HepG2 (cell line): Measurements from ENCODE around the gene RNF222. TPM values are rescaled to one million over a fixed set of nuclear protein-coding genes. Genes with fewer than 3 reads are reported as not detected.

Experiments
- ARNT2 ChIP-seq: sonication (generic); formaldehyde crosslinking; IDR thresholded peaks from 2 replicates; pipeline ENCODE4 v1.8.0; 2022; ENCODE audit warnings: mild to moderate bottlenecking, low read depth, missing genetic modification reagents, moderate library complexity
- HDAC1 ChIP-seq: sonication (generic); formaldehyde crosslinking; IDR thresholded peaks from 2 replicates; pipeline ENCODE4 v1.5.1; 2020; ENCODE audit warnings: mild to moderate bottlenecking, missing genetic modification reagents
- HMG20B ChIP-seq: conservative IDR thresholded peaks from 2 replicates; pipeline ENCODE4 v1.6.1; 2016; ENCODE audit warnings: missing genetic modification reagents, missing compliant biosample characterization
- HNRNPUL1 ChIP-seq: fragments of 200-400 bp; formaldehyde crosslinking; IDR thresholded peaks from 2 replicates; pipeline ENCODE4 v1.6.1; 2017; ENCODE audit warnings: low read depth, mild to moderate bottlenecking, low read length, moderate library complexity
- NRL ChIP-seq: sonication (generic); formaldehyde crosslinking; IDR thresholded peaks from 2 replicates; pipeline ENCODE4 v1.5.0; 2020; ENCODE audit warnings: missing genetic modification reagents, mild to moderate bottlenecking, moderate library complexity, borderline replicate concordance
- RCOR2 ChIP-seq: IDR thresholded peaks from 2 replicates; pipeline ENCODE4 v1.6.1; 2016; ENCODE audit warnings: missing biosample characterization, missing genetic modification reagents
- TOPORS ChIP-seq: sonication (generic); formaldehyde crosslinking; IDR thresholded peaks from 2 replicates; pipeline ENCODE4 v1.8.0; 2023; ENCODE audit warnings: mild to moderate bottlenecking, missing genetic modification reagents
- ZNF670 ChIP-seq: sonication (generic); formaldehyde crosslinking; IDR thresholded peaks from 2 replicates; pipeline ENCODE4 v1.8.0; 2022; ENCODE audit warnings: mild to moderate bottlenecking, missing genetic modification reagents, borderline replicate concordance
- polyA plus RNA-seq, 8 experiments: library from polyadenylated mRNA; depleted of rRNA in 3 of 8; stranded (reverse) in 7 of 8; unstranded in 1 of 8; fragments of >200 nt; fragmentation: Illumina TruSeq in 4 of 8; extraction: Trizol in 4 of 8; gene quantifications; 2 replicates each; pipeline versions ENCODE4 v1.2.1 to v1.2.3, GENCODE V29; 2011 to 2016; ENCODE audit warnings: low read depth in 4 of 8, missing spikeins in 1 of 8, mixed read lengths in 1 of 8; ENCODE audit not compliant: insufficient read depth in 1 of 8
- total RNA-seq, 5 experiments: library from RNA; depleted of rRNA; stranded (reverse); fragments of >200 nt; fragmentation: Illumina TruSeq; extraction: Trizol; gene quantifications; 2 replicates each; pipeline ENCODE4 v1.2.3, GENCODE V29; 2016; ENCODE audit warnings: low read depth in 1 of 5
- TF ChIP-seq, protein P1 (sequence below): sonication (generic); formaldehyde crosslinking; IDR thresholded peaks from 2 replicates; pipeline ENCODE4 v1.8.0; 2022; ENCODE audit warnings: mild to moderate bottlenecking, missing genetic modification reagents; ENCODE audit not compliant: insufficient replicate concordance
- TF ChIP-seq, protein P2 (sequence below): sonication (generic); formaldehyde crosslinking; IDR thresholded peaks from 2 replicates; pipeline ENCODE4 v1.4.0; 2020; ENCODE audit warnings: missing genetic modification reagents, borderline replicate concordance
- TF ChIP-seq, protein P3 (sequence below): sonication (generic); formaldehyde crosslinking; IDR thresholded peaks from 2 replicates; pipeline ENCODE4 v1.8.0; 2023; ENCODE audit warnings: mild to moderate bottlenecking, missing genetic modification reagents
- TF ChIP-seq, protein P4 (sequence below): sonication (generic); formaldehyde crosslinking; IDR thresholded peaks from 2 replicates; pipeline ENCODE4 v1.4.0; 2020; ENCODE audit warnings: missing genetic modification reagents, borderline replicate concordance
- TF ChIP-seq, protein P5 (sequence below): fragments of 450-650 bp; IDR thresholded peaks from 2 replicates; pipeline ENCODE4 v1.6.1; 2016
- TF ChIP-seq, protein P6 (sequence below): sonication (generic); formaldehyde crosslinking; conservative IDR thresholded peaks from 2 replicates; pipeline ENCODE4 v1.8.0; 2022; ENCODE audit warnings: mild to moderate bottlenecking, moderate library complexity, missing genetic modification reagents

The RNF222 gene
- total and polyA plus RNA-seq, 2 of the 13 experiments (the other 11 are each of a cell fraction or from before 2014, with no cell fraction given), result not detected

DNA sequence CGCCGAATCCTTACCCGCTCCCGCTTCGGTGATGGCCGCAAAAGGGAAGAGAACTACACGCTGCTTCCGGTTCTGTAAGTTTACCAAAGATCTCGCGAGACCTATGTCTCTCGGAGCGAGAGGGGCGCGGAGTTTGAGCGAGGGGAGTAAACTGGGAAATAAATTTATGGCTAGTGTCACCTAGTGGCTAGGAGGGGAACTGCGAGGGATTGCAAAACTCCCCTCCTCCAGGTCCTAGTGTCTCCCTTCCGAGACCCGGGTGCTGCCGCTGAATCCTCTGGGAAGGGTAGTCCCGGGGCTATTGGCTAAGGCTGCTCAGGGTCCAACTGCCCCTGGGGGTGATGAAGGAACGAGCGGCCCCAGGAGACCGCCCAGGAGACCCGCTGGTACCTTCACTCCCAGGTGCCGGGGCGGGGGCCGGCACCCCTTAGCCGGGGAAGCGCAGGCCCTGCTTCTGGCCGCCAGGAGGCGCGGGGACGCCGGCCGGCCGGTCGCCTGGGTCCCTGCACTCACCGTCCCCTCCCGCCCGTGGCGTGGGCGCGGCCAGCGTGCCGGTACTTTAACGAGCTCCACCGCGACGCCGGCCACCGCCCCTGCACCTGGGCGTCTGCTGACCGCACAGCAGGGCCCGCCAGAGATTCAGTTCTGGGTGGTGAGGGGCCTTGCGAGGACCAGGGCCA, 14.3 kb downstream of the RNF222 start, which contains the start of gene RPL26 (continued):
- TF ChIP-seq, protein P1, sequence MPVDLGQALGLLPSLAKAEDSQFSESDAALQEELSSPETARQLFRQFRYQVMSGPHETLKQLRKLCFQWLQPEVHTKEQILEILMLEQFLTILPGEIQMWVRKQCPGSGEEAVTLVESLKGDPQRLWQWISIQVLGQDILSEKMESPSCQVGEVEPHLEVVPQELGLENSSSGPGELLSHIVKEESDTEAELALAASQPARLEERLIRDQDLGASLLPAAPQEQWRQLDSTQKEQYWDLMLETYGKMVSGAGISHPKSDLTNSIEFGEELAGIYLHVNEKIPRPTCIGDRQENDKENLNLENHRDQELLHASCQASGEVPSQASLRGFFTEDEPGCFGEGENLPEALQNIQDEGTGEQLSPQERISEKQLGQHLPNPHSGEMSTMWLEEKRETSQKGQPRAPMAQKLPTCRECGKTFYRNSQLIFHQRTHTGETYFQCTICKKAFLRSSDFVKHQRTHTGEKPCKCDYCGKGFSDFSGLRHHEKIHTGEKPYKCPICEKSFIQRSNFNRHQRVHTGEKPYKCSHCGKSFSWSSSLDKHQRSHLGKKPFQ (CRISPR knock-in tag), result no peak
- TF ChIP-seq, protein P2, sequence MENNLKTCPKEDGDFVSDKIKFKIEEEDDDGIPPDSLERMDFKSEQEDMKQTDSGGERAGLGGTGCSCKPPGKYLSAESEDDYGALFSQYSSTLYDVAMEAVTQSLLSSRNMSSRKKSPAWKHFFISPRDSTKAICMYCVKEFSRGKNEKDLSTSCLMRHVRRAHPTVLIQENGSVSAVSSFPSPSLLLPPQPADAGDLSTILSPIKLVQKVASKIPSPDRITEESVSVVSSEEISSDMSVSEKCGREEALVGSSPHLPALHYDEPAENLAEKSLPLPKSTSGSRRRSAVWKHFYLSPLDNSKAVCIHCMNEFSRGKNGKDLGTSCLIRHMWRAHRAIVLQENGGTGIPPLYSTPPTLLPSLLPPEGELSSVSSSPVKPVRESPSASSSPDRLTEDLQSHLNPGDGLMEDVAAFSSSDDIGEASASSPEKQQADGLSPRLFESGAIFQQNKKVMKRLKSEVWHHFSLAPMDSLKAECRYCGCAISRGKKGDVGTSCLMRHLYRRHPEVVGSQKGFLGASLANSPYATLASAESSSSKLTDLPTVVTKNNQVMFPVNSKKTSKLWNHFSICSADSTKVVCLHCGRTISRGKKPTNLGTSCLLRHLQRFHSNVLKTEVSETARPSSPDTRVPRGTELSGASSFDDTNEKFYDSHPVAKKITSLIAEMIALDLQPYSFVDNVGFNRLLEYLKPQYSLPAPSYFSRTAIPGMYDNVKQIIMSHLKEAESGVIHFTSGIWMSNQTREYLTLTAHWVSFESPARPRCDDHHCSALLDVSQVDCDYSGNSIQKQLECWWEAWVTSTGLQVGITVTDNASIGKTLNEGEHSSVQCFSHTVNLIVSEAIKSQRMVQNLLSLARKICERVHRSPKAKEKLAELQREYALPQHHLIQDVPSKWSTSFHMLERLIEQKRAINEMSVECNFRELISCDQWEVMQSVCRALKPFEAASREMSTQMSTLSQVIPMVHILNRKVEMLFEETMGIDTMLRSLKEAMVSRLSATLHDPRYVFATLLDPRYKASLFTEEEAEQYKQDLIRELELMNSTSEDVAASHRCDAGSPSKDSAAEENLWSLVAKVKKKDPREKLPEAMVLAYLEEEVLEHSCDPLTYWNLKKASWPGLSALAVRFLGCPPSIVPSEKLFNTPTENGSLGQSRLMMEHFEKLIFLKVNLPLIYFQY (CRISPR knock-in tag), result peak; percentile 14
- TF ChIP-seq TOPORS (CRISPR knock-in tag), result peak; percentile 55
- 0 out of 2 replicates have a peak, but pooled peaks have one; percentile 43 for TF ChIP-seq HMG20B
- peak; percentile 93; the same call in 1 of the 2 replicates for TF ChIP-seq ARNT2
- TF ChIP-seq, protein P3, sequence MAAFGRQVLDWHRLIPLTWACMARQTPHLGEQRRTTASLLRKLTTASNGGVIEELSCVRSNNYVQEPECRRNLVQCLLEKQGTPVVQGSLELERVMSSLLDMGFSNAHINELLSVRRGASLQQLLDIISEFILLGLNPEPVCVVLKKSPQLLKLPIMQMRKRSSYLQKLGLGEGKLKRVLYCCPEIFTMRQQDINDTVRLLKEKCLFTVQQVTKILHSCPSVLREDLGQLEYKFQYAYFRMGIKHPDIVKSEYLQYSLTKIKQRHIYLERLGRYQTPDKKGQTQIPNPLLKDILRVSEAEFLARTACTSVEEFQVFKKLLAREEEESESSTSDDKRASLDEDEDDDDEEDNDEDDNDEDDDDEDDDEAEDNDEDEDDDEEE (CRISPR knock-in tag), result no peak; the same call in 1 of the 2 replicates
- no peak for TF ChIP-seq HNRNPUL1
- TF ChIP-seq, protein P4, sequence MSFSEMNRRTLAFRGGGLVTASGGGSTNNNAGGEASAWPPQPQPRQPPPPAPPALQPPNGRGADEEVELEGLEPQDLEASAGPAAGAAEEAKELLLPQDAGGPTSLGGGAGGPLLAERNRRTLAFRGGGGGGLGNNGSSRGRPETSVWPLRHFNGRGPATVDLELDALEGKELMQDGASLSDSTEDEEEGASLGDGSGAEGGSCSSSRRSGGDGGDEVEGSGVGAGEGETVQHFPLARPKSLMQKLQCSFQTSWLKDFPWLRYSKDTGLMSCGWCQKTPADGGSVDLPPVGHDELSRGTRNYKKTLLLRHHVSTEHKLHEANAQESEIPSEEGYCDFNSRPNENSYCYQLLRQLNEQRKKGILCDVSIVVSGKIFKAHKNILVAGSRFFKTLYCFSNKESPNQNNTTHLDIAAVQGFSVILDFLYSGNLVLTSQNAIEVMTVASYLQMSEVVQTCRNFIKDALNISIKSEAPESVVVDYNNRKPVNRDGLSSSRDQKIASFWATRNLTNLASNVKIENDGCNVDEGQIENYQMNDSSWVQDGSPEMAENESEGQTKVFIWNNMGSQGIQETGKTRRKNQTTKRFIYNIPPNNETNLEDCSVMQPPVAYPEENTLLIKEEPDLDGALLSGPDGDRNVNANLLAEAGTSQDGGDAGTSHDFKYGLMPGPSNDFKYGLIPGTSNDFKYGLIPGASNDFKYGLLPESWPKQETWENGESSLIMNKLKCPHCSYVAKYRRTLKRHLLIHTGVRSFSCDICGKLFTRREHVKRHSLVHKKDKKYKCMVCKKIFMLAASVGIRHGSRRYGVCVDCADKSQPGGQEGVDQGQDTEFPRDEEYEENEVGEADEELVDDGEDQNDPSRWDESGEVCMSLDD, result peak; percentile 63; the same call in 1 of the 2 replicates
- TF ChIP-seq ZNF670 (CRISPR knock-in tag), result peak; percentile 82; the same call in 1 of the 2 replicates
- TF ChIP-seq, protein P5, sequence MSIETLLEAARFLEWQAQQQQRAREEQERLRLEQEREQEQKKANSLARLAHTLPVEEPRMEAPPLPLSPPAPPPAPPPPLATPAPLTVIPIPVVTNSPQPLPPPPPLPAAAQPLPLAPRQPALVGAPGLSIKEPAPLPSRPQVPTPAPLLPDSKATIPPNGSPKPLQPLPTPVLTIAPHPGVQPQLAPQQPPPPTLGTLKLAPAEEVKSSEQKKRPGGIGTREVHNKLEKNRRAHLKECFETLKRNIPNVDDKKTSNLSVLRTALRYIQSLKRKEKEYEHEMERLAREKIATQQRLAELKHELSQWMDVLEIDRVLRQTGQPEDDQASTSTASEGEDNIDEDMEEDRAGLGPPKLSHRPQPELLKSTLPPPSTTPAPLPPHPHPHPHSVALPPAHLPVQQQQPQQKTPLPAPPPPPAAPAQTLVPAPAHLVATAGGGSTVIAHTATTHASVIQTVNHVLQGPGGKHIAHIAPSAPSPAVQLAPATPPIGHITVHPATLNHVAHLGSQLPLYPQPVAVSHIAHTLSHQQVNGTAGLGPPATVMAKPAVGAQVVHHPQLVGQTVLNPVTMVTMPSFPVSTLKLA, result peak; percentile 48
- TF ChIP-seq, protein P6, sequence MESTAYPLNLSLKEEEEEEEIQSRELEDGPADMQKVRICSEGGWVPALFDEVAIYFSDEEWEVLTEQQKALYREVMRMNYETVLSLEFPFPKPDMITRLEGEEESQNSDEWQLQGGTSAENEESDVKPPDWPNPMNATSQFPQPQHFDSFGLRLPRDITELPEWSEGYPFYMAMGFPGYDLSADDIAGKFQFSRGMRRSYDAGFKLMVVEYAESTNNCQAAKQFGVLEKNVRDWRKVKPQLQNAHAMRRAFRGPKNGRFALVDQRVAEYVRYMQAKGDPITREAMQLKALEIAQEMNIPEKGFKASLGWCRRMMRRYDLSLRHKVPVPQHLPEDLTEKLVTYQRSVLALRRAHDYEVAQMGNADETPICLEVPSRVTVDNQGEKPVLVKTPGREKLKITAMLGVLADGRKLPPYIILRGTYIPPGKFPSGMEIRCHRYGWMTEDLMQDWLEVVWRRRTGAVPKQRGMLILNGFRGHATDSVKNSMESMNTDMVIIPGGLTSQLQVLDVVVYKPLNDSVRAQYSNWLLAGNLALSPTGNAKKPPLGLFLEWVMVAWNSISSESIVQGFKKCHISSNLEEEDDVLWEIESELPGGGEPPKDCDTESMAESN (CRISPR knock-in tag), result peak; percentile 17; the same call in 1 of the 2 replicates
- TF ChIP-seq RCOR2 (CRISPR knock-in tag), result 0 out of 2 replicates have a peak, but pooled peaks have one; percentile 15
- no peak; the same call in 1 of the 2 replicates for TF ChIP-seq NRL (CRISPR knock-in tag)
- peak; percentile 81 for TF ChIP-seq HDAC1
